GM12874 (cell line): Measurements from ENCODE around the gene ACOT7.

Experiments used
- CTCF ChIP-seq: IDR thresholded peaks from 2 replicates; pipeline ENCODE4 v1.5.1; 2011; ENCODE audit warnings: low read depth, mild to moderate bottlenecking, control low read depth, low read length, moderate library complexity; ENCODE audit not compliant: insufficient read depth

Gene ACOT7

GRCh38 chr1:6322161-6322560 lies 71.4 kb downstream of the ACOT7 start:
- TF ChIP-seq CTCF: no peak

- no peak for TF ChIP-seq CTCF
These were observed 72.4 kb downstream of the ACOT7 start for GRCh38 chr1:6321205-6321604.

GRCh38 chr1:6317098-6317760 lies 76.3 kb downstream of the ACOT7 start:
- TF ChIP-seq CTCF: no peak

- no peak for TF ChIP-seq CTCF
These were observed 77.1 kb downstream of the ACOT7 start for GRCh38 chr1:6316240-6317097.

- TF ChIP-seq CTCF: no peak
These were observed 79.1 kb downstream of the ACOT7 start for GRCh38 chr1:6314503-6314902.

GRCh38 chr1:6313393-6314200 lies 80.0 kb downstream of the ACOT7 start:
- TF ChIP-seq CTCF: no peak
